Activated naive CD8-positive, alpha-beta T cell treated with anti-CD3 and anti-CD28 coated beads for 36 hours (primary cell): Measurements from ENCODE around the gene TUBA1A. TPM values are rescaled to one million over a fixed set of nuclear protein-coding genes. Genes with fewer than 3 reads are reported as not detected.

Experiments
- DNase-seq: peaks from one replicate; pipeline ENCODE4 v3.0.0; 2021
- H3K27ac Mint-ChIP-seq: one replicate; pipeline ENCODE4 v1.8.0; 2022; ENCODE audit warnings: mild to moderate bottlenecking, moderate library complexity, mixed read lengths
- H3K27me3 Mint-ChIP-seq: one replicate; pipeline ENCODE4 v1.8.0; 2022; ENCODE audit warnings: mild to moderate bottlenecking, mixed read lengths
- H3K36me3 Mint-ChIP-seq: one replicate; pipeline ENCODE4 v1.8.0; 2021; ENCODE audit warnings: mild to moderate bottlenecking, mixed read lengths
- H3K4me1 Mint-ChIP-seq: one replicate; pipeline ENCODE4 v1.8.0; 2021; ENCODE audit warnings: mixed read lengths
- H3K4me3 Mint-ChIP-seq: one replicate; pipeline ENCODE4 v1.8.0; 2022; ENCODE audit warnings: mild to moderate bottlenecking, moderate library complexity, mixed read lengths
- H3K9me3 Mint-ChIP-seq: one replicate; pipeline ENCODE4 v1.8.0; 2022; ENCODE audit warnings: mixed read lengths
- total RNA-seq, 2 experiments: library from RNA; stranded (reverse); gene quantifications; one replicate each; pipeline ENCODE4 v1.2.3, GENCODE V29; 2021

Gene TUBA1A
- total RNA-seq: 10 to 100 TPM; 54.3 to 55.0 TPM

- no peaks in the 10 kb centered on the region for H3K9me3 Mint-ChIP-seq
- H3K4me3 Mint-ChIP-seq: peak within 1 kb of the TSS; percentile 93
- peak within 1 kb of the TSS; percentile 96 for H3K27ac Mint-ChIP-seq
- H3K27me3 Mint-ChIP-seq: no peaks in the 10 kb centered on the region
- peak; percentile 94 for DNase-seq
- peaks cover 7% of the 10 kb centered on the region for H3K36me3 Mint-ChIP-seq
- H3K4me1 Mint-ChIP-seq: peaks cover 12% of the 10 kb centered on the region
Observed at GRCh38 chr12:49188916-49189367, at the start of gene TUBA1A. Gene TUBA1A, minus strand, starts transcription at chr12:49189080. Its CDS starts 101 bp downstream, at chr12:49188979.

- Mint-ChIP-seq H3K27ac (no peak overlapping the region), H3K9me3 (no peaks in the 10 kb centered on the region), H3K27me3 (peaks cover 5% of the 10 kb centered on the region), H3K36me3 (no peaks in the 10 kb centered on the region), H3K4me3 (no peak overlapping the region), H3K4me1 (peaks cover 11% of the 10 kb centered on the region)
- no peak for DNase-seq
Observed at GRCh38 chr12:49236423-49236822, 47.5 kb upstream of the TUBA1A start.

GRCh38 chr12:49233842-49234526, 45.1 kb upstream of the TUBA1A start:
- peaks cover 5% of the 10 kb centered on the region for H3K27me3 Mint-ChIP-seq
- peaks cover 11% of the 10 kb centered on the region for H3K4me1 Mint-ChIP-seq
- H3K9me3 Mint-ChIP-seq: no peaks in the 10 kb centered on the region
- H3K27ac Mint-ChIP-seq: peak overlapping the region; percentile 7
- no peaks in the 10 kb centered on the region for H3K36me3 Mint-ChIP-seq
- H3K4me3 Mint-ChIP-seq: no peak overlapping the region
- no peak for DNase-seq

GRCh38 chr12:49232940-49233841, 44.3 kb upstream of the TUBA1A start:
- peak overlapping the region; percentile 7 for H3K27ac Mint-ChIP-seq
- H3K9me3 Mint-ChIP-seq: no peaks in the 10 kb centered on the region

GRCh38 chr12:49231878-49232655, 43.2 kb upstream of the TUBA1A start:
- Mint-ChIP-seq H3K36me3 (no peaks in the 10 kb centered on the region), H3K27ac (no peak overlapping the region), H3K4me3 (no peak overlapping the region), H3K27me3 (no peaks in the 10 kb centered on the region), H3K4me1 (peaks cover 11% of the 10 kb centered on the region), H3K9me3 (no peaks in the 10 kb centered on the region)
- DNase-seq: no peak

More at GRCh38 chr12:49232940-49233841, 44.3 kb upstream of the TUBA1A start:
- H3K4me3 Mint-ChIP-seq: peak overlapping the region; percentile 33
- peaks cover 5% of the 10 kb centered on the region for H3K27me3 Mint-ChIP-seq
- no peaks in the 10 kb centered on the region for H3K36me3 Mint-ChIP-seq
- DNase-seq: no peak
- peaks cover 11% of the 10 kb centered on the region for H3K4me1 Mint-ChIP-seq

GRCh38 chr12:49230805-49231194, 41.9 kb upstream of the TUBA1A start:
- Mint-ChIP-seq H3K36me3 (no peaks in the 10 kb centered on the region), H3K4me3 (no peak overlapping the region), H3K9me3 (no peaks in the 10 kb centered on the region), H3K27ac (no peak overlapping the region), H3K4me1 (peaks cover 4% of the 10 kb centered on the region), H3K27me3 (no peaks in the 10 kb centered on the region)
- DNase-seq: no peak

- Mint-ChIP-seq H3K27me3 (no peaks in the 10 kb centered on the region), H3K9me3 (no peaks in the 10 kb centered on the region), H3K27ac (no peak overlapping the region), H3K4me3 (no peak overlapping the region), H3K36me3 (no peaks in the 10 kb centered on the region), H3K4me1 (peaks cover 4% of the 10 kb centered on the region)
- no peak for DNase-seq
Observed at GRCh38 chr12:49230176-49230804, 41.4 kb upstream of the TUBA1A start.

- H3K4me3 Mint-ChIP-seq: no peak overlapping the region
- no peaks in the 10 kb centered on the region for H3K36me3 Mint-ChIP-seq
- no peak overlapping the region for H3K27ac Mint-ChIP-seq
- no peak for DNase-seq
- no peaks in the 10 kb centered on the region for H3K4me1 Mint-ChIP-seq
- H3K27me3 Mint-ChIP-seq: no peaks in the 10 kb centered on the region
- no peaks in the 10 kb centered on the region for H3K9me3 Mint-ChIP-seq
Observed at GRCh38 chr12:49228653-49229052, 39.8 kb upstream of the TUBA1A start.

GRCh38 chr12:49227713-49228112, 38.8 kb upstream of the TUBA1A start:
- Mint-ChIP-seq H3K4me1 (no peaks in the 10 kb centered on the region), H3K27me3 (no peaks in the 10 kb centered on the region), H3K4me3 (no peak overlapping the region), H3K36me3 (no peaks in the 10 kb centered on the region), H3K9me3 (no peaks in the 10 kb centered on the region), H3K27ac (no peak overlapping the region)
- no peak for DNase-seq

- Mint-ChIP-seq H3K4me1 (no peaks in the 10 kb centered on the region), H3K36me3 (no peaks in the 10 kb centered on the region), H3K27me3 (no peaks in the 10 kb centered on the region), H3K9me3 (no peaks in the 10 kb centered on the region), H3K27ac (peak overlapping the region; percentile 57), H3K4me3 (no peak overlapping the region)
- DNase-seq: no peak
Observed at GRCh38 chr12:49225576-49226166, 36.8 kb upstream of the TUBA1A start.

- no peaks in the 10 kb centered on the region for H3K4me1 Mint-ChIP-seq
- H3K36me3 Mint-ChIP-seq: no peaks in the 10 kb centered on the region
- no peaks in the 10 kb centered on the region for H3K27me3 Mint-ChIP-seq
- DNase-seq: no peak
- H3K4me3 Mint-ChIP-seq: no peak overlapping the region
- H3K27ac Mint-ChIP-seq: no peak overlapping the region
- H3K9me3 Mint-ChIP-seq: no peaks in the 10 kb centered on the region
Observed at GRCh38 chr12:49223590-49224369, 34.9 kb upstream of the TUBA1A start.

- H3K4me3 Mint-ChIP-seq: no peak overlapping the region
- H3K4me1 Mint-ChIP-seq: no peaks in the 10 kb centered on the region
- H3K9me3 Mint-ChIP-seq: no peaks in the 10 kb centered on the region
- DNase-seq: no peak
- H3K27me3 Mint-ChIP-seq: no peaks in the 10 kb centered on the region
- no peaks in the 10 kb centered on the region for H3K36me3 Mint-ChIP-seq
- no peak overlapping the region for H3K27ac Mint-ChIP-seq
Observed at GRCh38 chr12:49223122-49223521, 34.2 kb upstream of the TUBA1A start.

GRCh38 chr12:49220972-49221371, 32.1 kb upstream of the TUBA1A start:
- Mint-ChIP-seq H3K27me3 (no peaks in the 10 kb centered on the region), H3K4me3 (no peak overlapping the region), H3K36me3 (no peaks in the 10 kb centered on the region), H3K4me1 (no peaks in the 10 kb centered on the region), H3K9me3 (no peaks in the 10 kb centered on the region), H3K27ac (no peak overlapping the region)
- DNase-seq: no peak
